GM23338 (cell line): ENCODE data around the gene COL5A2. TPM values are rescaled to one million over a fixed set of nuclear protein-coding genes. Genes with fewer than 3 reads are reported as not detected.
A peak's percentile ranks its signal among the peaks of the same experiment; 100 is the strongest.

Source experiments
- ATAC-seq: fragments of 200-7000 bp; cut with Tn5 transposase; 3 replicates; pipeline ENCODE4 v1.9.1; 2020
- DNase-seq: peaks from one replicate; pipeline ENCODE4 v3.0.0-alpha.2; 2015; ENCODE audit warnings: low spot score
- H2AFZ ChIP-seq: fragments of 200-600 bp; sonication (generic); 2 replicates; pipeline ENCODE4 v1.8.0; 2016; ENCODE audit warnings: antibody characterized with exemption, mild to moderate bottlenecking, moderate library complexity
- H3F3A ChIP-seq: fragments of 200-600 bp; sonication (generic); replicated peaks from 2 replicates; pipeline ENCODE4 v1.8.0; 2017; ENCODE audit warnings: antibody characterized with exemption, mixed run types, low read depth
- H3K27ac ChIP-seq: fragments of 200-600 bp; sonication (generic); 2 replicates; pipeline ENCODE4 v1.6.1; 2016; ENCODE audit warnings: low read depth
- H3K27me3 ChIP-seq: fragments of 200-600 bp; sonication (generic); 2 replicates; pipeline ENCODE4 v1.8.0; 2016; ENCODE audit warnings: mild to moderate bottlenecking, mixed run types, moderate library complexity; ENCODE audit not compliant: insufficient read depth
- H3K36me3 ChIP-seq: fragments of 200-600 bp; sonication (generic); 2 replicates; pipeline ENCODE4 v1.8.0; 2016; ENCODE audit warnings: mild to moderate bottlenecking; ENCODE audit not compliant: insufficient read depth
- H3K4me1 ChIP-seq: fragments of 200-600 bp; sonication (generic); 2 replicates; pipeline ENCODE4 v1.8.0; 2016; ENCODE audit warnings: mild to moderate bottlenecking, moderate library complexity; ENCODE audit not compliant: insufficient read depth
- H3K4me2 ChIP-seq: fragments of 200-600 bp; sonication (generic); 2 replicates; pipeline ENCODE4 v1.7.1; 2017; ENCODE audit warnings: mixed run types
- H3K4me3 ChIP-seq: fragments of 200-600 bp; sonication (generic); 2 replicates; pipeline ENCODE4 v1.6.1; 2016; ENCODE audit warnings: mixed run types
- H3K79me2 ChIP-seq: fragments of 200-600 bp; sonication (generic); replicated peaks from 2 replicates; pipeline ENCODE4 v1.8.0; 2017; ENCODE audit warnings: mild to moderate bottlenecking; ENCODE audit not compliant: insufficient read depth
- H3K9me2 ChIP-seq: fragments of 200-600 bp; sonication (generic); 2 replicates; pipeline ENCODE4 v1.8.0; 2017; ENCODE audit not compliant: insufficient read depth
- H4K20me1 ChIP-seq: fragments of 200-600 bp; sonication (generic); replicated peaks from 2 replicates; pipeline ENCODE4 v1.8.0; 2017; ENCODE audit warnings: mild to moderate bottlenecking; ENCODE audit not compliant: insufficient read depth
- H3K27ac Mint-ChIP-seq: 2 replicates; pipeline ENCODE4 v1.8.0; 2020; ENCODE audit warnings: inconsistent platforms, mild to moderate bottlenecking, moderate library complexity, mixed read lengths
- H3K27me3 Mint-ChIP-seq: 3 replicates; pipeline ENCODE4 v1.8.0; 2022; ENCODE audit warnings: low read depth, mild to moderate bottlenecking, moderate library complexity, mixed read lengths, inconsistent platforms; ENCODE audit not compliant: insufficient read depth, poor library complexity
- H3K36me3 Mint-ChIP-seq: 3 replicates; pipeline ENCODE4 v1.8.0; 2021; ENCODE audit warnings: low read depth, mild to moderate bottlenecking, inconsistent platforms, moderate library complexity, mixed read lengths
- H3K4me1 Mint-ChIP-seq: 3 replicates; pipeline ENCODE4 v1.8.0; 2020; ENCODE audit warnings: mild to moderate bottlenecking, inconsistent platforms, mixed read lengths
- H3K4me3 Mint-ChIP-seq: 3 replicates; pipeline ENCODE4 v1.8.0; 2021; ENCODE audit warnings: moderate library complexity, mild to moderate bottlenecking, inconsistent platforms, mixed read lengths
- H3K9me3 Mint-ChIP-seq: 3 replicates; pipeline ENCODE4 v1.8.0; 2020; ENCODE audit warnings: moderate library complexity, mild to moderate bottlenecking, inconsistent platforms, mixed read lengths
- EZH2 ChIP-seq: fragments of 200-600 bp; sonication (generic); IDR thresholded peaks from one replicate; pipeline ENCODE4 v1.8.0; 2017; ENCODE audit warnings: antibody characterized with exemption, mild to moderate bottlenecking, low read depth; ENCODE audit not compliant: unreplicated experiment
- JUNB ChIP-seq: IDR thresholded peaks from one replicate; pipeline ENCODE4 v1.6.1; 2016; ENCODE audit warnings: antibody characterized with exemption; ENCODE audit not compliant: unreplicated experiment
- POLR2AphosphoS5 ChIP-seq: IDR thresholded peaks from 2 replicates; pipeline ENCODE4 v1.6.1; 2016; ENCODE audit warnings: antibody characterized with exemption, low read depth
- STAT1 ChIP-seq: IDR thresholded peaks from one replicate; pipeline ENCODE4 v1.6.1; 2016; ENCODE audit warnings: antibody characterized with exemption; ENCODE audit not compliant: unreplicated experiment
- polyA plus RNA-seq: library from polyadenylated mRNA; unstranded; fragments of >200 nt; fragmentation: Nextera tagmentation; extraction: Ambion mirVana; gene quantifications from 2 replicates; pipeline ENCODE4 v1.2.1, GENCODE V29; 2016
- total RNA-seq: library from RNA; depleted of rRNA; stranded (reverse); fragments of >200 nt; shearing (Covaris generic); gene quantifications from 2 replicates; pipeline ENCODE4 v1.2.3, GENCODE V29; 2014
- TF ChIP-seq, protein P1 (sequence below): fragments of 250-450 bp; sonication (Bioruptor Pico); IDR thresholded peaks from 2 replicates; pipeline ENCODE4 v1.5.0; 2020; ENCODE audit warnings: mild to moderate bottlenecking, moderate library complexity
- TF ChIP-seq, protein P2 (sequence below): IDR thresholded peaks from one replicate; pipeline ENCODE4 v1.6.1; 2018; ENCODE audit warnings: antibody characterized with exemption; ENCODE audit not compliant: unreplicated experiment

Gene COL5A2
- total and polyA plus RNA-seq, 2 experiments from 2014 or later = 6.7 to 19.7 TPM

DNA sequence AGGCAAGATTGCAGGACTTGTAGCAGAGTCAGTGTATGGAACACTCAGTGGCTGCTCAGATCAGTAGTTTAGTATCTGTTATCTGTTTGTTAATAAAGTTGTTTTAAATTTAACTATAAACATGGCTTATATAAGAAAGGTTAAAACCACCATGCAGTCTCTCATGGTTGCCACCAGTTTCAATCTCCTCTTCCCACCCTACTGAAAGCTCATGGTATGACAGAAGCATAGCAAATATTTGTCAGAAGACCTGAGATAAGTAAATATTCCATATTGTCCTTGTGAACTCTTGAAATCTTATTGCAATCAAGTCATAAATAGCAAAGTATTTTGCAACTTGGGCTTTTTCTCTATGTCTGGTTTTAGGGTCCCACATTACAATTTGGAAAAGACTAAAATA is 2.1 kb upstream of the COL5A2 start (continued):
- TF ChIP-seq, protein P1, sequence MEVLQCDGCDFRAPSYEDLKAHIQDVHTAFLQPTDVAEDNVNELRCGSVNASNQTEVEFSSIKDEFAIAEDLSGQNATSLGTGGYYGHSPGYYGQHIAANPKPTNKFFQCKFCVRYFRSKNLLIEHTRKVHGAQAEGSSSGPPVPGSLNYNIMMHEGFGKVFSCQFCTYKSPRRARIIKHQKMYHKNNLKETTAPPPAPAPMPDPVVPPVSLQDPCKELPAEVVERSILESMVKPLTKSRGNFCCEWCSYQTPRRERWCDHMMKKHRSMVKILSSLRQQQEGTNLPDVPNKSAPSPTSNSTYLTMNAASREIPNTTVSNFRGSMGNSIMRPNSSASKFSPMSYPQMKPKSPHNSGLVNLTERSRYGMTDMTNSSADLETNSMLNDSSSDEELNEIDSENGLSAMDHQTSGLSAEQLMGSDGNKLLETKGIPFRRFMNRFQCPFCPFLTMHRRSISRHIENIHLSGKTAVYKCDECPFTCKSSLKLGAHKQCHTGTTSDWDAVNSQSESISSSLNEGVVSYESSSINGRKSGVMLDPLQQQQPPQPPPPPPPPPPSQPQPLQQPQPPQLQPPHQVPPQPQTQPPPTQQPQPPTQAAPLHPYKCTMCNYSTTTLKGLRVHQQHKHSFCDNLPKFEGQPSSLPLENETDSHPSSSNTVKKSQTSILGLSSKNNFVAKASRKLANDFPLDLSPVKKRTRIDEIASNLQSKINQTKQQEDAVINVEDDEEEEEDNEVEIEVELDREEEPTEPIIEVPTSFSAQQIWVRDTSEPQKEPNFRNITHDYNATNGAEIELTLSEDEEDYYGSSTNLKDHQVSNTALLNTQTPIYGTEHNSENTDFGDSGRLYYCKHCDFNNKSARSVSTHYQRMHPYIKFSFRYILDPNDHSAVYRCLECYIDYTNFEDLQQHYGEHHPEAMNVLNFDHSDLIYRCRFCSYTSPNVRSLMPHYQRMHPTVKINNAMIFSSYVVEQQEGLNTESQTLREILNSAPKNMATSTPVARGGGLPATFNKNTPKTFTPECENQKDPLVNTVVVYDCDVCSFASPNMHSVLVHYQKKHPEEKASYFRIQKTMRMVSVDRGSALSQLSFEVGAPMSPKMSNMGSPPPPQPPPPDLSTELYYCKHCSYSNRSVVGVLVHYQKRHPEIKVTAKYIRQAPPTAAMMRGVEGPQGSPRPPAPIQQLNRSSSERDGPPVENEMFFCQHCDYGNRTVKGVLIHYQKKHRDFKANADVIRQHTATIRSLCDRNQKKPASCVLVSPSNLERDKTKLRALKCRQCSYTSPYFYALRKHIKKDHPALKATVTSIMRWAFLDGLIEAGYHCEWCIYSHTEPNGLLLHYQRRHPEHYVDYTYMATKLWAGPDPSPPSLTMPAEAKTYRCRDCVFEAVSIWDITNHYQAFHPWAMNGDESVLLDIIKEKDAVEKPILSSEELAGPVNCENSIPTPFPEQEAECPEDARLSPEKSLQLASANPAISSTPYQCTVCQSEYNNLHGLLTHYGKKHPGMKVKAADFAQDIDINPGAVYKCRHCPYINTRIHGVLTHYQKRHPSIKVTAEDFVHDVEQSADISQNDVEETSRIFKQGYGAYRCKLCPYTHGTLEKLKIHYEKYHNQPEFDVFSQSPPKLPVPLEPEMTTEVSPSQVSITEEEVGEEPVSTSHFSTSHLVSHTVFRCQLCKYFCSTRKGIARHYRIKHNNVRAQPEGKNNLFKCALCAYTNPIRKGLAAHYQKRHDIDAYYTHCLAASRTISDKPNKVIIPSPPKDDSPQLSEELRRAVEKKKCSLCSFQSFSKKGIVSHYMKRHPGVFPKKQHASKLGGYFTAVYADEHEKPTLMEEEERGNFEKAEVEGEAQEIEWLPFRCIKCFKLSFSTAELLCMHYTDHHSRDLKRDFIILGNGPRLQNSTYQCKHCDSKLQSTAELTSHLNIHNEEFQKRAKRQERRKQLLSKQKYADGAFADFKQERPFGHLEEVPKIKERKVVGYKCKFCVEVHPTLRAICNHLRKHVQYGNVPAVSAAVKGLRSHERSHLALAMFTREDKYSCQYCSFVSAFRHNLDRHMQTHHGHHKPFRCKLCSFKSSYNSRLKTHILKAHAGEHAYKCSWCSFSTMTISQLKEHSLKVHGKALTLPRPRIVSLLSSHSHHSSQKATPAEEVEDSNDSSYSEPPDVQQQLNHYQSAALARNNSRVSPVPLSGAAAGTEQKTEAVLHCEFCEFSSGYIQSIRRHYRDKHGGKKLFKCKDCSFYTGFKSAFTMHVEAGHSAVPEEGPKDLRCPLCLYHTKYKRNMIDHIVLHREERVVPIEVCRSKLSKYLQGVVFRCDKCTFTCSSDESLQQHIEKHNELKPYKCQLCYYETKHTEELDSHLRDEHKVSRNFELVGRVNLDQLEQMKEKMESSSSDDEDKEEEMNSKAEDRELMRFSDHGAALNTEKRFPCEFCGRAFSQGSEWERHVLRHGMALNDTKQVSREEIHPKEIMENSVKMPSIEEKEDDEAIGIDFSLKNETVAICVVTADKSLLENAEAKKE (CRISPR knock-in tag) = no peak
- TF ChIP-seq POLR2AphosphoS5 (no peak), EZH2 (no peak)

DNA sequence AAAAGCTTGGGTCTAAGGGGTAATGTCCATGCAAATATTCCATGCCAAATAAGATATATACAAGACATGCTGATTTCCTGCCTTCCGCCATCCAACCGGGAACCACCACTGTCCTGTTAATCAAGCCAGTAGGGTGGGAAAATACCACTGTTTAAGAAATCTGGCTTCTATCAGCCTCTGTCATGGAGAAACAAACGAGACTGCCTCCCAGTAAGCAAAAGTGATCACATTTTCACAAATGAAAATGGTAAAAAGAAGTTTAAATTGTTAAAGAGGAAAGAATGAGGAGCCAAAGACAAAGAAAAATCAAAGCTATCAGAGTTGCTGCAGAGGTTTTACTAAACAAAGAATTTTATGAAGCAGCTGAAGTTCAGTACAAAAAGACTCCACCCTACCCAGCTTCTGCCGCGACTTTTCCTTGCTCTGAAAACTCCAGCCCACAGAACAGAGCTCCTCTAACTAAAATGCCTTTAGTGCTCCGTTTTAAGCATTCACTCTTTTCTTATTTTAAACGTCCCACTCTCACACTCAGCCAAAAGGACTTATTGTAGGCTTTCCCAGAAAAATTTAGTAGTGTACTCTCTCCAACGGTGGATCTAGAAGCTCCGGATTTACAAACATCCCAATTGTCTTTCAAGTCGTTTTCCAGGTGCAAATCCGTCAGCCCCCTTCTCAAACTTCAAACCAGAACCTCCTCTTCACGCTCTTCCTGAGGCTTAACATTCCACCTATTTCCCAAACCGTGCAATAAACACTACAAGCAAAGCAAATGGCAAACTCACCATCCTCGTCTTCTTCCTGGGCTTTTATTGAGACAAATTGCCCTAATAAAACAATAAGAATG is 613 bp downstream of the COL5A2 start:
- H2AFZ ChIP-seq = peak overlapping the region; percentile 56
- Mint-ChIP-seq H3K4me3 (peak overlapping the region; percentile 81), H3K36me3 (no peaks in the 10 kb centered on the region), H3K27me3 (peaks cover 3% of the 10 kb centered on the region), H3K27ac (peak overlapping the region; percentile 79), H3K4me1 (peaks cover 34% of the 10 kb centered on the region), H3K9me3 (no peaks in the 10 kb centered on the region)
- H3K27me3 ChIP-seq = no peaks in the 10 kb centered on the region
- peak overlapping the region; percentile 58 for H3K4me3 ChIP-seq
- ATAC-seq (peak; percentile 83), DNase-seq (peak; percentile 46)
- H4K20me1 ChIP-seq = no peaks in the 10 kb centered on the region
- H3F3A ChIP-seq = no peaks in the 10 kb centered on the region
- H3K36me3 ChIP-seq = no peaks in the 10 kb centered on the region
- H3K79me2 ChIP-seq = peaks cover 6% of the 10 kb centered on the region; the same call in 1 of the 2 replicates
- TF ChIP-seq STAT1 (no peak), EZH2 (no peak), JUNB (no peak)
- TF ChIP-seq, protein P2, sequence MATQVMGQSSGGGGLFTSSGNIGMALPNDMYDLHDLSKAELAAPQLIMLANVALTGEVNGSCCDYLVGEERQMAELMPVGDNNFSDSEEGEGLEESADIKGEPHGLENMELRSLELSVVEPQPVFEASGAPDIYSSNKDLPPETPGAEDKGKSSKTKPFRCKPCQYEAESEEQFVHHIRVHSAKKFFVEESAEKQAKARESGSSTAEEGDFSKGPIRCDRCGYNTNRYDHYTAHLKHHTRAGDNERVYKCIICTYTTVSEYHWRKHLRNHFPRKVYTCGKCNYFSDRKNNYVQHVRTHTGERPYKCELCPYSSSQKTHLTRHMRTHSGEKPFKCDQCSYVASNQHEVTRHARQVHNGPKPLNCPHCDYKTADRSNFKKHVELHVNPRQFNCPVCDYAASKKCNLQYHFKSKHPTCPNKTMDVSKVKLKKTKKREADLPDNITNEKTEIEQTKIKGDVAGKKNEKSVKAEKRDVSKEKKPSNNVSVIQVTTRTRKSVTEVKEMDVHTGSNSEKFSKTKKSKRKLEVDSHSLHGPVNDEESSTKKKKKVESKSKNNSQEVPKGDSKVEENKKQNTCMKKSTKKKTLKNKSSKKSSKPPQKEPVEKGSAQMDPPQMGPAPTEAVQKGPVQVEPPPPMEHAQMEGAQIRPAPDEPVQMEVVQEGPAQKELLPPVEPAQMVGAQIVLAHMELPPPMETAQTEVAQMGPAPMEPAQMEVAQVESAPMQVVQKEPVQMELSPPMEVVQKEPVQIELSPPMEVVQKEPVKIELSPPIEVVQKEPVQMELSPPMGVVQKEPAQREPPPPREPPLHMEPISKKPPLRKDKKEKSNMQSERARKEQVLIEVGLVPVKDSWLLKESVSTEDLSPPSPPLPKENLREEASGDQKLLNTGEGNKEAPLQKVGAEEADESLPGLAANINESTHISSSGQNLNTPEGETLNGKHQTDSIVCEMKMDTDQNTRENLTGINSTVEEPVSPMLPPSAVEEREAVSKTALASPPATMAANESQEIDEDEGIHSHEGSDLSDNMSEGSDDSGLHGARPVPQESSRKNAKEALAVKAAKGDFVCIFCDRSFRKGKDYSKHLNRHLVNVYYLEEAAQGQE = no peak
- H3K4me1 ChIP-seq = peaks cover 27% of the 10 kb centered on the region
- no peaks in the 10 kb centered on the region for H3K9me2 ChIP-seq
- H3K4me2 ChIP-seq = peak overlapping the region; percentile 76
- peak overlapping the region; percentile 64 for H3K27ac ChIP-seq
